ENCODE data around the gene DMWD. TPM values are rescaled to one million over a fixed set of nuclear protein-coding genes. Genes with fewer than 3 reads are reported as not detected.

The DMWD gene
- total and polyA plus RNA-seq, 2 of the 4 experiments (the other 2 are of a cell fraction), result 9.7 to 28.5 TPM

DNA sequence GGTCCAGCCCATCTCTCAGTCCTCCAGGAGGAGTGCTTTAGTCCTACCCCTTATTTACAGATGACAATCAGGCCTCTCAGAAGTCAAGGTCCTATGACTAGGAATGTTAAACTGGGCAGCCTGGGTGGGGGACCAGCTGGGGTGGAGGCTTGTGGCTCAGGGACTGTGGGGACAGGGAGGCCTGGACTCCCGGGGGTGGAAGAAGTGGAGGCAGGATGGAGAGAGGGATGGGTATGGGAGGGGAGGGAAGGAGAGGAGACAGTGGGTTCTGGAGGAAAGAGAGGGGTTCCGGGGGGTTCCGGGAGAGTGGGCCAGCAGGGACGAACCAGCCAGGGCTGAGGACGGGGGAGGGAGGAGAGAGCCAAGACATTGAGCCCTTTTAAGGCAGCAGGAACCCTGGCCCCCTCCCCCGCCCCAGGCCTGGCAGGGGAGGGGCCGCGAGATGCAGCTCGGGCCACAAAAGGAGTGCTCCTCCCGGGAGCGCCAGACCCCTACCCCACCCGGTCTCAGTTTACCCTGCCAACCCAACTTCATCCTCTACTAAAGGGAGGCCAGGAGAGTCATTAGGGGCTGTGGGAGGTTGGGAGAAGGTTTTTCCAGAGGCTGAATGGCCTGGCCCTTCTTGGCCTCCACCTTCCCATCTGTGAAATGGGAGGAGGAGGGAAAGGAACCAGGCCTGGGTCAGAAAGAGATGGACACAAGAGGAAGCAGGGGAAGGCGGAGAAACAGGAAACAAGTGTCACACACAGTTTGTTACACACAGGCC is 12.0 kb downstream of the DMWD start:
- Histone ChIP-seq H2BK120ac (ENCODE audit: low read depth, low read length) (no peak overlapping the region), H2BK5ac (ENCODE audit: low read depth, low read length, poor library complexity, severe bottlenecking) (no peak overlapping the region), H4K91ac (ENCODE audit: insufficient read depth, low read depth, low read length) (0 out of 2 replicates have a peak overlapping the region, but pooled peaks have one; percentile 5), H3K4me3 (ENCODE audit: insufficient read depth, low read depth, low read length) (no peak overlapping the region; the same call in 1 of the 2 replicates), H2BK15ac (ENCODE audit: low read depth, low read length) (no peak overlapping the region), H3K79me1 (ENCODE audit: low read depth in 1 of 2, low read length in 2 of 2) (peaks cover 31 to 77% of the 10 kb centered on the region in 2 experiments), H3K4me1 (ENCODE audit: control insufficient read depth, insufficient read depth, low read length) (peaks cover 30% of the 10 kb centered on the region), H2AFZ (replicated peaks; ENCODE audit: low read length, poor library complexity) (no peak overlapping the region), H3K27ac (ENCODE audit: insufficient read depth, low read length) (no peak overlapping the region; the same call in 1 of the 2 replicates), H3K36me3 (ENCODE audit: control insufficient read depth, insufficient read depth, low read length) (peaks cover 40% of the 10 kb centered on the region), H3K23ac (ENCODE audit: low read depth, low read length) (peak overlapping the region; percentile 60), H3K9ac (ENCODE audit: low read depth, low read length) (peak overlapping the region; percentile 64), H4K8ac (ENCODE audit: low read depth in 2 of 2, low read length in 2 of 2) (no peak overlapping the region; a peak in 1 of 4 replicates), H4K20me1 (ENCODE audit: insufficient read depth, low read length) (peaks cover 30% of the 10 kb centered on the region), H3K4ac (ENCODE audit: low read depth, low read length) (peak overlapping the region; percentile 78), H3K18ac (ENCODE audit: low read depth, low read length) (no peak overlapping the region), H2AK5ac (ENCODE audit: low read depth, low read length) (peak overlapping the region; percentile 77; the same call in 1 of the 2 replicates), H3K27me3 (ENCODE audit: control insufficient read depth, insufficient read depth, low read length) (no peaks in the 10 kb centered on the region), H3K9me3 (ENCODE audit: control insufficient read depth, insufficient read depth, low read length) (no peaks in the 10 kb centered on the region), H3K56ac (ENCODE audit: extremely low read depth, insufficient read depth, low read length) (no peak overlapping the region), H3K4me2 (ENCODE audit: low read depth, low read length) (peak overlapping the region; percentile 27), H2BK20ac (ENCODE audit: low read depth, low read length) (no peak overlapping the region), H2AK9ac (replicated peaks; ENCODE audit: low read depth, low read length, poor library complexity) (peak overlapping the region; percentile 31), H3K14ac (replicated peaks; ENCODE audit: low read depth, low read length) (peak overlapping the region; percentile 86; the same call in 1 of the 2 replicates), H4K5ac (ENCODE audit: low read depth, low read length) (no peak overlapping the region), H3K9me1 (ENCODE audit: insufficient read depth, low read length) (peaks cover 19% of the 10 kb centered on the region)
- BruUV-seq (replicated peaks), result no TSS peak
- CTCF ChIA-PET, result no interaction called here
- dilution Hi-C loops (cut with HindIII; ENCODE audit: low sequenced_read_pairs, unreplicated experiment), result no loop called here
- in situ Hi-C loops (cut with MboI; ENCODE audit: low sequenced_read_pairs), result no loop called here
- intact Hi-C loops (cut with micrococcal nuclease), result no loop called here
- DNase-seq, result no peak
- ATAC-seq (ENCODE audit: low read depth), result no peak
- POLR2A ChIA-PET (ENCODE audit: unreplicated experiment), result no interaction called here
- WGBS, 2 experiments (ENCODE audit: extremely low coverage in 2 of 2, insufficient read length in 1 of 2), result 77% methylated on average over 4 of the region's 13 CpGs; no CpG with 5 or more reads in 1 of the 2 experiments
- TF ChIP-seq MXI1 (IDR thresholded peaks at IDR 0.05; ENCODE audit: borderline replicate concordance, low read depth, low read length) (no peak), CHD1 (IDR thresholded peaks at IDR 0.05; ENCODE audit: low read depth, low read length) (no peak), RCOR1 (IDR thresholded peaks at IDR 0.05; ENCODE audit: insufficient replicate concordance, low read length) (no peak), CEBPB (IDR thresholded peaks at IDR 0.05; ENCODE audit: low read depth, low read length) (no peak), FOS (IDR thresholded peaks at IDR 0.05; ENCODE audit: low read depth, low read length) (no peak), RFX5 (IDR thresholded peaks at IDR 0.05; ENCODE audit: low read depth, low read length) (no peak), SMC3 (IDR thresholded peaks at IDR 0.05; ENCODE audit: low read depth, low read length) (no peak), POLR2A (IDR thresholded peaks at IDR 0.05; ENCODE audit: low read depth, low read length) (no peak), NFE2L2 (IDR thresholded peaks at IDR 0.05; ENCODE audit: low read depth, low read length) (no peak), MAFK (IDR thresholded peaks at IDR 0.05; ENCODE audit: low read depth, low read length) (no peak), RAD21 (IDR thresholded peaks at IDR 0.05; ENCODE audit: low read length) (no peak), MAZ (IDR thresholded peaks at IDR 0.05; ENCODE audit: borderline replicate concordance, low read depth, low read length) (no peak), USF2 (IDR thresholded peaks at IDR 0.05; ENCODE audit: low read depth, low read length) (no peak)
- TF ChIP-seq, protein P1, sequence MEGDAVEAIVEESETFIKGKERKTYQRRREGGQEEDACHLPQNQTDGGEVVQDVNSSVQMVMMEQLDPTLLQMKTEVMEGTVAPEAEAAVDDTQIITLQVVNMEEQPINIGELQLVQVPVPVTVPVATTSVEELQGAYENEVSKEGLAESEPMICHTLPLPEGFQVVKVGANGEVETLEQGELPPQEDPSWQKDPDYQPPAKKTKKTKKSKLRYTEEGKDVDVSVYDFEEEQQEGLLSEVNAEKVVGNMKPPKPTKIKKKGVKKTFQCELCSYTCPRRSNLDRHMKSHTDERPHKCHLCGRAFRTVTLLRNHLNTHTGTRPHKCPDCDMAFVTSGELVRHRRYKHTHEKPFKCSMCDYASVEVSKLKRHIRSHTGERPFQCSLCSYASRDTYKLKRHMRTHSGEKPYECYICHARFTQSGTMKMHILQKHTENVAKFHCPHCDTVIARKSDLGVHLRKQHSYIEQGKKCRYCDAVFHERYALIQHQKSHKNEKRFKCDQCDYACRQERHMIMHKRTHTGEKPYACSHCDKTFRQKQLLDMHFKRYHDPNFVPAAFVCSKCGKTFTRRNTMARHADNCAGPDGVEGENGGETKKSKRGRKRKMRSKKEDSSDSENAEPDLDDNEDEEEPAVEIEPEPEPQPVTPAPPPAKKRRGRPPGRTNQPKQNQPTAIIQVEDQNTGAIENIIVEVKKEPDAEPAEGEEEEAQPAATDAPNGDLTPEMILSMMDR (conservative IDR thresholded peaks at IDR 0.05; ENCODE audit: low read depth, low read length), result no peak
- TF ChIP-seq, protein P2, sequence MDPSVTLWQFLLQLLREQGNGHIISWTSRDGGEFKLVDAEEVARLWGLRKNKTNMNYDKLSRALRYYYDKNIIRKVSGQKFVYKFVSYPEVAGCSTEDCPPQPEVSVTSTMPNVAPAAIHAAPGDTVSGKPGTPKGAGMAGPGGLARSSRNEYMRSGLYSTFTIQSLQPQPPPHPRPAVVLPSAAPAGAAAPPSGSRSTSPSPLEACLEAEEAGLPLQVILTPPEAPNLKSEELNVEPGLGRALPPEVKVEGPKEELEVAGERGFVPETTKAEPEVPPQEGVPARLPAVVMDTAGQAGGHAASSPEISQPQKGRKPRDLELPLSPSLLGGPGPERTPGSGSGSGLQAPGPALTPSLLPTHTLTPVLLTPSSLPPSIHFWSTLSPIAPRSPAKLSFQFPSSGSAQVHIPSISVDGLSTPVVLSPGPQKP (IDR thresholded peaks at IDR 0.05; ENCODE audit: borderline replicate concordance, low read depth, low read length), result no peak
